Thoracic aorta endothelial cell (primary cell): ENCODE data around the gene GMPR. TPM values are rescaled to one million over a fixed set of nuclear protein-coding genes. Genes with fewer than 3 reads are reported as not detected.

Source experiments
- small RNA-seq: library from RNA; depleted of rRNA; stranded (forward); fragments of <200 nt; gene quantifications from one replicate; pipeline ENCODE3, GENCODE V24; 2012
- total RNA-seq: library from RNA; depleted of rRNA; stranded (reverse); fragments of >200 nt; gene quantifications from 2 replicates; pipeline ENCODE4 v1.2.3, GENCODE V29; 2012

GMPR gene
- total RNA-seq: 20.1 and 25.0 TPM in 2 replicates

GRCh38 chr6:16238057-16238962 lies at the start of gene GMPR:
Gene GMPR (plus strand): TSS chr6:16238587. CDS start chr6:16238694, 107 bp downstream.

Small RNA genes lying within 50 kb of the gene (small RNA-seq; reads per million reads assigned to genes)
- gene RF00019 (not detected), gene RNU6-1114P (not detected)

Other genes with a start within 250 kb of the GMPR start
- gene MYLIP, start 109.5 kb upstream of the GMPR start, total RNA-seq: 19.3 and 22.6 TPM in 2 replicates